Stimulated activated naive CD4-positive, alpha-beta T cell (primary cell): Measurements from ENCODE around the gene ZFP36L1.

ENCODE experiments used
- DNase-seq, 6 experiments: peaks; one replicate each; lab custom pipeline; 2025; lab: John Stamatoyannopoulos, UW

The ZFP36L1 gene

DNA sequence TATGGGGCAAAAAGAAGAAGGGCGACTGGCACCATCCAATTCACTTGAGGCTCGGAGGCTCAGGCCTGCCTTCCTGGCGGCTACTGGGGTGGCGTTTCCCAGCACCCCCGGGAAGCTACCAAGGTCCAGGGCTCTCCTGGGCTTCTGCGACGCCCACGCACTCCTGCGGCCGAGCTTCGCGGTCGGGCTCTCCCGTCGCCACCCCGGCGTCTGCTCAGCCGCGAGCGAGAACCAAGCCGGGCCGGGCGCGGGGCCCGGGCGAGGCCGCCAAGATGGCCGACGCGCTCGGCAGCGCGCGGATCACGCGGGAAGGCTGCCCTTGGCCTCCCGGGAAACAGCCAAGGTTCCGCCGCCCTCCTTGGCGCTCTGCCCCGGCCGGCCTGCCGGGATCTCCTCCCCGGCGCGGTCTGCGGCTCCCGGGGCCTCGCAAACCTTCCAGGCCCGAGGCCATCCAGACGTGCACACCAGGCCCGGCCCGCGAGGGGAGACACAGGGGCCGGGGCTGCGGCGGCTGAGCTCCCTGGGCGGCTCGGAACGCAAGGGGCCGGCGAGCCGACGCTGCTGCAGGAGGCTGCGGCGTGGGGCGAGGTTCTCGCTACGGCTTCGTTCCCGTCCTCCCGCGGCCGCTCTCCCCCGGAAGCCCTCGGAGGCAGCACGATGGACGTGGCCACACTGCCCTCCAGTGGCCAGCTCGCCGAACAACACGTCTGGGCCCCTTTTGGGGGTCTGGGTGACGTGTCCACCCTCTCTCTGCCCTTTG is 23.5 kb upstream of the ZFP36L1 start:
- peak; percentile 74 to 91 (median 84) for DNase-seq

DNA sequence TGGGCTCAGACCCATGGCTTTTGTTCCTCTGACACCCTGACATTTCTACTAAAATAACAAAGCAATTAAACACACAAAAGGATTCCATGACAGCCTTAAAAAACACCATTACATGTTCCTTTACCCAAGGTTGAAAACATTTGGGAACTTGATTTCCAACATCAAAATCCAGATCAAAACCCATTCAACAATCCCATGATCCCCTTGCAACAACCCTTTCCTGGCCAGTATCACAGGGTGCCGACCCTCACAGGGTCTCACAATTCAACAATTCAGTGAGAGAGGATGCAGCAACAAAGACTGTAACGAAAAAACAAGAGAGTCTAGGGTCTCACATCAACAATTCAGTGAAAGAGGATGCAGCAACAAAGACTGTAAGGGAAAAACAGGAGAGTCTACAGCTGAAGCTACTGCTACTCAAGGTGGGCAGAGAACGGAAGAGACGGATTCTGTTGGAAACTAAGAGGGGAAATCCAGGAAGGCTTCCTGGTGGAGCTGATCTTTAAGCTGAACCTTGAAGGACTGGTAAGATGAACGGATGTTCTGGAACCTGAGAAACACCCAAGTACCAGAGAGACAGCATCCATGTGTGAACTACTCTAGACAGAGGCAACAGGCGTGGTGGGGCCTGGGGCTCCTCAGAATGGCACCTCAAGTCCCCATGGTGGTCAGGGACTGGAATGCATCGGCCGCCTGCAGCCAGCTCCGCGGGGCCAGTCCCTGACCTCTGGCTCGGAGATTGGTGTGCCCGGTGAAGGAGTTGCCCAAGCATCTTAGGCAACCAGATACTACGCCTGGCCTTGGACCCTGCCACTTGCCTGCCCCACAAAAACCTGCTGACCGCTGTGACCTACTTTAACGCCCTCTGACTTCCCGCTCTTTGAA is 22.7 kb upstream of the ZFP36L1 start:
- DNase-seq, result peak in 3 of 6 experiments; percentile 37 to 69 (median 50)

DNA sequence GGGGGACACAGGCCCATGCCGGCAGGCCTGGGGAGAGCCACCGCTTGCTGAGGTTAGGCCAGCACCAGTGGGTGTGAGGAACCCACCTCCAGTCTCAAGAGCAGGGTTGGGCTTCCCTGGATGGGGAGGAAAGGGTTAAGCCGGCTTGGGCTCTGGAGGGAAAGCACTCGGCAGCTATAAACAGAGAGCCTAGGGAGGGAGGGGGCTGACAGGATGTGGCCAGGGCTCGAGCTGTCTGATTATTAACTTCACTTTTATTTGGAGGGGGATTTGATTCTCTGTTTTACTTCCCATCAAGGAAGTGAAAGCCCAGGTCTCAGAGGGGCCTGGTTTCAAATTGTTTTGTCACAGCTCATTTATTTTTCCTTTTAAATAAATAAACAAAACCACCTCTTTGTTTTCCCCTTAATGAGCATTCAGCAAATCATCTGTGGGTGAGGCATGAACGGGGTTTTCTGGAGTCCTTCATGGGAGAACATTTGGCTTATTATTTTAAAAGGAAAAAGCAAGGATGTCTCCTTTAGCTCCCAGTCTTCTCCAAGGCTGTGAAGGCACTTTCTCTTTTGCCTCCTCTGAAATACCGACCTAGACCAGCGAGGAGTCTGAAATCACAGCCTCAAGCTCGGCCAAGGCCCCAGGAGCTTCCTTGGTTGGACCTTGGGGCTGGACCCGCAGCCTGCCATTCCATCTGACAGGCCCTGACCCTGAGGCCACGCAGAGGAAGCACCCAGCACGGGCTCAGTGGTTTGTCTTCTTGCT is 21.9 kb upstream of the ZFP36L1 start:
- DNase-seq, result peak; percentile 33 to 54 (median 50)

GRCh38 chr14:68814238-68814538 is 21.3 kb upstream of the ZFP36L1 start:
- no peak for DNase-seq

- DNase-seq, result no peak
Measured at GRCh38 chr14:68813318-68813838, 20.5 kb upstream of the ZFP36L1 start.

GRCh38 chr14:68811171-68811570 is 18.3 kb upstream of the ZFP36L1 start:
- DNase-seq, result no peak

DNA sequence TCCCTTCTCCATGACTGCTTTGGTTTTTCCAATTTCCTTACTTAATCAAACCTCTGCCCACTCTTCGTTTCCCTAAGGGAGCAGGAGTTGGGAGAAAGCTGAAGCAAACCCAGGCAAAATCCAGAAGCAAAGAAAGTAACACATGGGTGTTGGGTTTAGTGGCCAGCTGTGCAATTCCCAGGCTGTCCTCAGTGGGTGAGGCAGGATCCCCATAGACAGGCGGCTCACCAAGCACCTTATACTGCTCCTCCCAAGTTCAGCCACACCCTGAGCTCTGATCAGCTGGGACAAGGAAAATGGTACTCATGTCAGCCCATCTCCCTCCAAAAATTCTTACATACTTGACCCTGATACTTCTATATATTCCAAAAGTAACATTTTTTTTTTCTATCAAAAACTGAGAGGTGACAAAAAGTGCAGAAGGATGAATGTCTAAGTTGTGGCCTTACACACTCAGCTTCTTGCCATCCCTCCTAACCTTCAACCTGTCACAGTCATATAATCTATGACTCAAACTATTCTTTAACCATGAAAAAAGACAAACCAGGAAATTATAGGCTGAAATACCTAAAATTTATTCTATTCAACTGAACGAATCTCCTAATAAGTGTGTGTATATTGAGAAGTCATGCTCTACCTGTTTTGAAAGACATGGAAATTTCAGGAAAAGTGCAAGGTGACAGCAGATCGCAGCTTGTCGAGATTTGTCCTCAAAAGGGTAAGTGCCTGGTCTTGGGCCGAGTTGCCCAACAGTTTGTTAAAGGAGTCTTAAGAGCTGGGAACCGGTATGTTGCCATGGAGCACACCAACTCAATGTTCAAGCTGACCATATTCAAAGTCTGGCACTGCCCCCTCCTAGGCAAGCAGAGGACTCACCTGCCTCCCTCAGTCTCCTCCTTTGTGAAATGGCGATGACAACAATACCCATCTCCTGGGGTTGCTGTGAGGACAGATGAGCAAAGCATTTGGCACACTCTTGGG is 17.6 kb upstream of the ZFP36L1 start:
- no peak for DNase-seq

DNA sequence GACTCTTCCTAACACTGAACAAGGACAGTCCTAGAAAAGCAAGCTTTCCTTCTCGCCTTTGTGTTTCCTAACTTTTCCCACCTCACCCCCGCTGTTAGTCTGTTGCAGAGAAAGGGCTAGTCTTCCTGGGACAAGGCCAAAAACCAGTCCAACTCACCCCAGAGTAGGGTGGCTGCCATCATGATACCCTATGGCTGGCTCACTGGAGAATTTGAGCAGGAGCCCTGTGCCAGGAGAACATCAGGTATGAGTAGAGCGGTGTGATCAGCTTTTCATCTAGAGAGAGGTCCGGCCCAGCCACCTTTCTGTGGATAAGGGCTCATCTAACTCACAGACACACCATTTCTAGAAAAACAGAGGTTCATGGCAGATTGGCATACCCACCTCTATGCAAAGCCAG is 16.7 kb upstream of the ZFP36L1 start:
- DNase-seq, result no peak

DNA sequence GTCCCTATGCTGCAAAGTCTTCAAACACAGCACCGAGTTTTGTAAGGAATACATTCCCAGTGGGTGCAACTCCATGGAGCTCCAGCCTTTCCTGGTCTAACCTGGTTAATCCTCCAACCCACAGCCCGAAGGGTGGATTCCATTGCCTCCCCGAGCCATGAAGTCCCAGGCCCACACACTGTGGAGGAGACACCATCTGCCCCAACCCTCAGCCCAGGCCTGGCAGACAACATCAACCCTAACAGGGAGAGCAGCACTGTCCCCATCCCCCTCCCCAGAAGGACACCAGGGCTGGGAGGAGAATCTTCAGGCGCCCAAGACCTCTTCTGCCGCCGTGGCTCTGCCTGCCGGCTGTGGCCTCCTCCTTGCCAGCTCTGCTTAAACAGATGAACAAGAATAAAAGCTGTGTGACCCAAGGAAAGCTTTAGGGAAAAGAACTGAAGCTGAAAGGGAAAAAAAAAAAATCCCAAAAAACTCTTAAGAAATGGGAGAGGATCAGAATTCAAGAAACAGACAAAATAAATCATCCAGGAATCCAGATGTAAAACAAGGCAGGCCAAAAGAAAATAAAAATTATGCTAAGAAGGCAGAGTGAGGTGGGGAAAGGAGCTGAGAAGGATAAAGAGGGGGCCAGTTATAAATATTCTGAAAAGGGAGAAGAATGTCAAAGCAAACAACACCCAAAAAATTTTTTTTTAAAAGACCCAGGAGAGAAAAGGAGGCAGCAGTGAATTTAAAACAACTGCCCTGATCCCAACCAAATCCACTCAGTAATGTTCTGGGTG is 16.0 kb upstream of the ZFP36L1 start:
- no peak for DNase-seq

GRCh38 chr14:68807987-68808386 is 15.1 kb upstream of the ZFP36L1 start:
- no peak for DNase-seq

- peak in 2 of 6 experiments; percentile 12 to 19 for DNase-seq
Measured at GRCh38 chr14:68807148-68807600, 14.3 kb upstream of the ZFP36L1 start.

GRCh38 chr14:68806526-68807147 is 13.8 kb upstream of the ZFP36L1 start:
- no peak for DNase-seq

DNA sequence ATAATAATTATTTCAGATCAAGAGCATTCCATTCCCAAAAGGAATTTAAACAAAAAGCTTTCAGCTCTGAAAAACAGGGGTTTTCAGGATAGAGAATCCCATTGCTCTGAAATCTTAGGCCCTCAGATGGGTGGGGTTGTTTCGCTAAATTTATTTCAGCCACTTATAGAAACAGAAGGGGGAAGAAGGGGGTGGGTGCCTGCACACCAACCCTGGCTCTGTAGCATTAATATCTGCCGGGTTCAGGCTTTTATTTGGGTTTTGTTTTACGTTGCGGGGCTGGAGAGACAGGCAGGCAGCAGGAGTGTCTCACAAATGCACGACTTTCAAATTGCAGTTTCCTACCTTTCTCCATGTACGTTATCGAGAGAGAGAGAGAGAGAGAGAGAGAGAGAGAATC is 12.5 kb upstream of the ZFP36L1 start:
- DNase-seq, result no peak

- DNase-seq, result no peak
Measured at GRCh38 chr14:68801631-68802030, 8.8 kb upstream of the ZFP36L1 start.

DNA sequence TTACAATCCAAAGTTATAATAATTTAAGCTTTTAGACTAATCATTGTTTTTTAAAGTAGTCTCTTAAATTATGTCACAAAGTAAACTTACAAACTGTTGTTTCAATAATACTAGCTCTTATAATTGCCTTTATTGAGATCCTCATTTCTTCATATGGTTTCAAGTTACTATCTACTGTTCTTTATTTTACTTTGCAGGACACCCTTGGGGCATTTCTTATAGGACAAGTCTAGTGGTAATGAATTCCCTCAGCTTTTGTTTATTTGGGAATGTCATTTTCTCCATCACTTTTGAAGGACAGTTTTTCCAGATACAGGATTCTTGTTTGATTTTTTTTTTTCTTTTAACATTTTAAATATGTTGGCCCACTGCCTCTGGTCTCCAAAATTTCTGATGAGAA is 8.1 kb upstream of the ZFP36L1 start:
- no peak for DNase-seq

DNA sequence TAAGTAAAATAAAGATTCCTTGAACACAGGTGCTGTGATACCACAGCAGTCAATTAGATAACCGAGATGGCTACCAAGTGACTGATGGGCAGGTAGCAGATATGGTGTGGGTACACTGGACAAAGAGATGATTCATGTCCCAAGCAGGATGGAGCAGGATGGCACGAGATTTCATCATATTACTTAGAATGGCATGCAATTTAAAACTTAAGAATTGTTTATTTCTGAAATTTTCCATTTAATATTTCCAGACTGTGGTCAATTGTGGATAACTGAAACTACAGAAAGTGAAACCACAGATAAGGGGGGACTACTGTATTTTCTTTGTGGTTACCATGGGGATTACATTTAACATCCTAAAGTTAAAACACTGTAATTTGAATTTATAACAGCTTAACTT is 7.5 kb upstream of the ZFP36L1 start:
- DNase-seq, result no peak

GRCh38 chr14:68798621-68799020 is 5.8 kb upstream of the ZFP36L1 start:
- DNase-seq, result no peak

DNA sequence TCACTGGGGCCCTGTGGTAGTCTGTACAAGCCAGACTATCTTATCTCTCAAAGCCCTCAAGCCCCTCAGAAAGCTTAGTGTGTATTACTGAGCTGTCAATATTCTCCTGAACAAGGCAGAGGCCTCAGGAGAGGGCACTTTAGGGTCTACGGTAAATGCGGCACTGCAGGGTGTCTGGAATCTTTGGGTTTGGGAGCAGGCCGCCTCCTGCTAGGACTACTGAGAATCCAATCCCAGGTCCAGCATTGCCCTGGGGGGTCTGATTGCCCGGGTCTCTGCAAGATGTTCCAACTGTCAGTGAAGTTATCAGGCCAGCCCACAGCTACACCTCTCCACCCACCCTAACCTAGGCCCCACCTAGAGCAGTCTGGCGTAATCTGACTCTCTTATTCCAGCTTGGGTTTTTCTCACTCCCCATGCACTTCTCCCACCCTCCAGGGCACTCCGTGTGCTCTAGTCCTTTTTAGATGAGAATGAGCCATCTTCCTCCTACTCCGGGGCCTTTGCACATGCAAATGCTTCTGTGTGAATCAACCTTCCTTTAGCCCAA is 4.3 kb upstream of the ZFP36L1 start:
- no peak for DNase-seq

DNA sequence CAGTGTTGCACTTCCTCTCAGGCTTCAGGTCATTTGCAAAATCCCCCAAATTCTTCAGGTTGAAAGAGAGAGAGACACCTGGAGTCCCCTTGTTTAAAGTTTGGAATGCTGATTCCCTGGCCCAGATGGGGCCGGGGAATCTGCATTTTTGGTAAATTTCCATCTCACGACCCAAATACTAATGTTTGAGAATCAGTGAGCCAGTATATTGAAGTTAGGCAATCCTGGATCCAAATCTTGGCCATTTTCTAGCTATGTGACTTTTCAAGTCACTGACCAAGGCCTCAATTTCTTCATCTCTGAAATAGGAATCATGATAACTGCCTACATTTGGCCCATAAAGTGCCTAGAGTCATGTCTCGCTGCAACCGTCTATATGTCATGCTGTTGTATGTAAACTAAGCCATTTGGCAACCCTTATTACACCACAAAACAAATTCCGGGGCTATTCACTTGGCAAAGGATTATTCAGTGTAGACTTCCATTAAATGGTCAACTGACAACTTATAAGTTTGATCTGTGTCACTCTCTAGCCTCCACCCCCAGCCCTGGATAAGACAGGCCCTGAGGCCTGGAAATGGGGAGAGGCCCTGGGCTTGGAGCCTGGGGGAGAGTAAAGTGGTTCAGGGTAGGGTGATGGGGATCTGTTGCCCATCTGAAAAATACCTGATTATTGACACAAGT is 3.7 kb upstream of the ZFP36L1 start:
- no peak for DNase-seq
